HG02610 (cell line): Measurements from ENCODE around the gene ANKRD13D.

Experiments used
- ATAC-seq: cut with Tn5 transposase; IDR thresholded peaks from one replicate; pipeline ENCODE4 v1.9.1; 2021; ENCODE audit warnings: mild to moderate bottlenecking, moderate library complexity; ENCODE audit not compliant: unreplicated experiment

The ANKRD13D gene

GRCh38 chr11:67261946-67262681 lies 27.0 kb upstream of the ANKRD13D start:
- ATAC-seq = no peak

GRCh38 chr11:67262731-67263675 lies 26.1 kb upstream of the ANKRD13D start:
- no peak for ATAC-seq

GRCh38 chr11:67264260-67264659 lies 24.8 kb upstream of the ANKRD13D start:
- no peak for ATAC-seq

- no peak for ATAC-seq
Measured at GRCh38 chr11:67264877-67265632, 24.0 kb upstream of the ANKRD13D start.

GRCh38 chr11:67265633-67266448 lies 23.3 kb upstream of the ANKRD13D start:
- peak; percentile 29 for ATAC-seq

- peak; percentile 18 for ATAC-seq
Measured at GRCh38 chr11:67266449-67267187, 22.5 kb upstream of the ANKRD13D start, which contains the start of gene GRK2. Gene GRK2 (plus strand): TSS chr11:67266473. CDS start chr11:67266700, 227 bp downstream.

- no peak for ATAC-seq
Measured at GRCh38 chr11:67267188-67268080, 21.7 kb upstream of the ANKRD13D start.

- peak; percentile 42 for ATAC-seq
Measured at GRCh38 chr11:67268081-67268961, 20.8 kb upstream of the ANKRD13D start.

GRCh38 chr11:67268962-67269268 lies 20.2 kb upstream of the ANKRD13D start:
- no peak for ATAC-seq

- ATAC-seq = no peak
Measured at GRCh38 chr11:67269401-67270255, 19.5 kb upstream of the ANKRD13D start.

- no peak for ATAC-seq
Measured at GRCh38 chr11:67270256-67271204, 18.6 kb upstream of the ANKRD13D start.

GRCh38 chr11:67271205-67271540 lies 17.9 kb upstream of the ANKRD13D start:
- no peak for ATAC-seq

- ATAC-seq = no peak
Measured at GRCh38 chr11:67271541-67272284, 17.4 kb upstream of the ANKRD13D start.

GRCh38 chr11:67272327-67273259 lies 16.5 kb upstream of the ANKRD13D start:
- no peak for ATAC-seq
